ENCODE data around the gene NTM. TPM values are rescaled to one million over a fixed set of nuclear protein-coding genes. Genes with fewer than 3 reads are reported as not detected.
A peak's percentile ranks its signal among the peaks of the same experiment; 100 is the strongest.

The NTM gene
- total RNA-seq, 1 experiment from 2014 or later: 9.9 TPM

GRCh38 chr11:131985846-131986301 is 615.5 kb downstream of the NTM start:
- H3K23ac ChIP-seq (ENCODE audit: insufficient read length, low read depth, low read length): no peak overlapping the region
- H4K91ac ChIP-seq (ENCODE audit: insufficient read length, low read depth, low read length): no peak overlapping the region
- H3K79me1 ChIP-seq (ENCODE audit: insufficient read depth, low read depth, low read length, poor library complexity, severe bottlenecking): no peaks in the 10 kb centered on the region
- H3K79me2 ChIP-seq (ENCODE audit: insufficient read depth, low read length): no peaks in the 10 kb centered on the region
- no peaks in the 10 kb centered on the region for H3K9me3 ChIP-seq (ENCODE audit: control insufficient read depth, low read depth, low read length)
- H3K4ac ChIP-seq (ENCODE audit: low read depth, low read length): no peak overlapping the region
- H2AK5ac ChIP-seq (ENCODE audit: insufficient read length, low read length): no peak overlapping the region
- no peaks in the 10 kb centered on the region for H3K23me2 ChIP-seq (ENCODE audit: insufficient read length, low read depth, low read length, poor library complexity, severe bottlenecking)
- no CpG with 5 or more reads among the region's 4 CpGs for WGBS (ENCODE audit: extremely low coverage, insufficient read length, low lambda C conversion rate)
- H3K27me3 ChIP-seq (ENCODE audit: insufficient read depth, low read length): no peaks in the 10 kb centered on the region
- H3T11ph ChIP-seq (ENCODE audit: low read length): no peak overlapping the region
- H3K18ac ChIP-seq (ENCODE audit: insufficient read length, low read depth, low read length): no peak overlapping the region
- 0 out of 7 replicates have a peak overlapping the region, but pooled peaks of 1 of the 3 experiments have one; percentile 67 for H3K27ac Mint-ChIP-seq
- no peaks in the 10 kb centered on the region for H3K27me3 Mint-ChIP-seq (ENCODE audit: low read depth)
- peaks cover 0 to 7% (median 2%) of the 10 kb centered on the region in 3 experiments; a peak in 3 of 7 replicates for H3K36me3 Mint-ChIP-seq (ENCODE audit: insufficient read depth in 1 of 3, low read depth in 3 of 3)
- H2BK12ac ChIP-seq (ENCODE audit: insufficient read length, low read depth, low read length): no peak overlapping the region
- H4K20me1 ChIP-seq (ENCODE audit: control insufficient read depth, insufficient read depth, insufficient read length): no peaks in the 10 kb centered on the region
- no peaks in the 10 kb centered on the region for H3K9me3 Mint-ChIP-seq
- no peak overlapping the region for H4K8ac ChIP-seq (replicated peaks; ENCODE audit: insufficient read length, low read depth, low read length)
- H2BK5ac ChIP-seq (ENCODE audit: insufficient read length, low read length): no peak overlapping the region
- H2BK120ac ChIP-seq (ENCODE audit: low read depth, low read length, poor library complexity, severe bottlenecking): no peak overlapping the region
- H2BK20ac ChIP-seq (ENCODE audit: low read depth, low read length, poor library complexity, severe bottlenecking): no peak overlapping the region
- H2AFZ ChIP-seq (ENCODE audit: low read length): no peak overlapping the region
- H3K14ac ChIP-seq (ENCODE audit: insufficient read depth, low read length): no peak overlapping the region
- H3K4me1 ChIP-seq (ENCODE audit: insufficient read depth, low read length): peaks cover 17% of the 10 kb centered on the region; the same call in 1 of the 2 replicates
- DNase-seq: no peak
- H3K4me2 ChIP-seq (ENCODE audit: insufficient read depth, insufficient read length, low read length): no peak overlapping the region
- H3K56ac ChIP-seq (ENCODE audit: insufficient read length, low read depth, low read length): no peak overlapping the region
- TF ChIP-seq CTCF (conservative IDR thresholded peaks at IDR 0.05): no peak
- H4K5ac ChIP-seq (ENCODE audit: insufficient read length, low read depth, low read length): no peak overlapping the region
- peaks cover 40% of the 10 kb centered on the region in 2 experiments for H3K4me1 Mint-ChIP-seq
- no peak overlapping the region for H2BK15ac ChIP-seq (ENCODE audit: low read depth, low read length)
- no peak overlapping the region for H3K9ac ChIP-seq (ENCODE audit: extremely low read depth, insufficient read length, low read length)
- H3K27ac ChIP-seq (ENCODE audit: insufficient read length, low read depth, low read length): no peak overlapping the region
- H3K4me3 Mint-ChIP-seq: no peak overlapping the region
